WTC11 (cell line): Measurements from ENCODE around the gene CAPN1. TPM values are rescaled to one million over a fixed set of nuclear protein-coding genes. Genes with fewer than 3 reads are reported as not detected.

Experiments used
- ATAC-seq: fragments of 200-7000 bp; cut with Tn5 transposase; 2 replicates; pipeline ENCODE4 v1.10.0; 2021; ENCODE audit warnings: mild to moderate bottlenecking, moderate library complexity
- CTCF ChIA-PET: fragments of 300-600 bp; sonication (Branson Sonifier 250); formaldehyde crosslinking; loops from one replicate; lab custom pipeline; 2021; ENCODE audit warnings: antibody characterized with exemption; lab: Charles Lee
- POLR2A ChIA-PET: fragments of 350-600 bp; sonication (Branson Sonifier 250); formaldehyde crosslinking; loops from one replicate; lab custom pipeline; 2021; ENCODE audit warnings: antibody characterized with exemption; lab: Charles Lee
- DNase-seq: peaks from one replicate; pipeline ENCODE4 v3.0.0; 2021; ENCODE audit warnings: low spot score
- H3K27ac Mint-ChIP-seq: 2 replicates; pipeline ENCODE4 v1.8.0; 2021; ENCODE audit warnings: mixed read lengths
- H3K27me3 Mint-ChIP-seq: 2 replicates; pipeline ENCODE4 v1.8.0; 2021; ENCODE audit warnings: low read depth, mild to moderate bottlenecking, moderate library complexity, mixed read lengths
- H3K36me3 Mint-ChIP-seq: 2 replicates; pipeline ENCODE4 v1.8.0; 2021; ENCODE audit warnings: mixed read lengths
- H3K4me1 Mint-ChIP-seq: 2 replicates; pipeline ENCODE4 v1.8.0; 2022; ENCODE audit warnings: mixed read lengths
- H3K4me3 Mint-ChIP-seq: 2 replicates; pipeline ENCODE4 v1.8.0; 2021; ENCODE audit warnings: mild to moderate bottlenecking, moderate library complexity, mixed read lengths
- H3K9me3 Mint-ChIP-seq: 2 replicates; pipeline ENCODE4 v1.8.0; 2021; ENCODE audit warnings: mixed read lengths
- IRF2 ChIP-seq: sonication (generic); formaldehyde crosslinking; IDR thresholded peaks from 2 replicates; pipeline ENCODE4 v1.8.0; 2022; ENCODE audit warnings: low read depth, missing genetic modification reagents, borderline replicate concordance
- KAT7 ChIP-seq: sonication (generic); formaldehyde crosslinking; IDR thresholded peaks from 2 replicates; pipeline ENCODE4 v1.8.1; 2023; ENCODE audit warnings: missing genetic modification reagents, mild to moderate bottlenecking, borderline replicate concordance
- NR1H2 ChIP-seq: sonication (generic); formaldehyde crosslinking; IDR thresholded peaks from 2 replicates; pipeline ENCODE4 v1.9.0; 2021; ENCODE audit warnings: mild to moderate bottlenecking, moderate library complexity, missing genetic modification reagents
- OVOL2 ChIP-seq: fragments of 250-450 bp; sonication (Bioruptor Pico); IDR thresholded peaks from 2 replicates; pipeline ENCODE4 v1.9.0; 2021; ENCODE audit warnings: mild to moderate bottlenecking, borderline replicate concordance
- SMAD3 ChIP-seq: sonication (generic); formaldehyde crosslinking; IDR thresholded peaks from 2 replicates; pipeline ENCODE4 v1.8.0; 2022; ENCODE audit warnings: missing genetic modification reagents, mild to moderate bottlenecking, borderline replicate concordance
- ZNF396 ChIP-seq: fragments of 250-450 bp; sonication (Bioruptor Pico); IDR thresholded peaks from 2 replicates; pipeline ENCODE4 v1.8.0; 2021; ENCODE audit warnings: mild to moderate bottlenecking, moderate library complexity, borderline replicate concordance
- ZNF423 ChIP-seq: fragments of 250-450 bp; sonication (Bioruptor Pico); IDR thresholded peaks from 2 replicates; pipeline ENCODE4 v2.1.2; 2022; ENCODE audit warnings: mild to moderate bottlenecking, moderate library complexity
- total RNA-seq: library from RNA; stranded (reverse); gene quantifications from 3 replicates; pipeline ENCODE4 v1.2.3, GENCODE V29; 2021
- TF ChIP-seq, protein P1 (sequence below): sonication (generic); formaldehyde crosslinking; IDR thresholded peaks from 2 replicates; pipeline ENCODE4 v1.8.1; 2023; ENCODE audit warnings: mild to moderate bottlenecking, missing genetic modification reagents, moderate library complexity
- TF ChIP-seq, protein P2 (sequence below): sonication (generic); formaldehyde crosslinking; conservative IDR thresholded peaks from 2 replicates; pipeline ENCODE4 v1.8.1; 2023; ENCODE audit warnings: mild to moderate bottlenecking, low read depth, missing genetic modification reagents, moderate library complexity
- TF ChIP-seq, protein P3 (sequence below): fragments of 250-450 bp; sonication (Bioruptor Pico); conservative IDR thresholded peaks from 2 replicates; pipeline ENCODE4 v1.9.0; 2021; ENCODE audit warnings: mild to moderate bottlenecking
- TF ChIP-seq, protein P4 (sequence below): sonication (generic); formaldehyde crosslinking; IDR thresholded peaks from 2 replicates; pipeline ENCODE4 v1.8.1; 2022; ENCODE audit warnings: low read depth, missing genetic modification reagents, borderline replicate concordance
- TF ChIP-seq, protein P5 (sequence below): sonication (generic); formaldehyde crosslinking; IDR thresholded peaks from 2 replicates; pipeline ENCODE4 v1.8.0; 2023; ENCODE audit warnings: missing genetic modification reagents, mild to moderate bottlenecking, borderline replicate concordance
- TF ChIP-seq, protein P6 (sequence below): sonication (generic); formaldehyde crosslinking; IDR thresholded peaks from 2 replicates; pipeline ENCODE4 v1.8.0; 2022; ENCODE audit warnings: missing genetic modification reagents

CAPN1 gene
- total RNA-seq, 1 experiment from 2014 or later: 257 TPM

DNA sequence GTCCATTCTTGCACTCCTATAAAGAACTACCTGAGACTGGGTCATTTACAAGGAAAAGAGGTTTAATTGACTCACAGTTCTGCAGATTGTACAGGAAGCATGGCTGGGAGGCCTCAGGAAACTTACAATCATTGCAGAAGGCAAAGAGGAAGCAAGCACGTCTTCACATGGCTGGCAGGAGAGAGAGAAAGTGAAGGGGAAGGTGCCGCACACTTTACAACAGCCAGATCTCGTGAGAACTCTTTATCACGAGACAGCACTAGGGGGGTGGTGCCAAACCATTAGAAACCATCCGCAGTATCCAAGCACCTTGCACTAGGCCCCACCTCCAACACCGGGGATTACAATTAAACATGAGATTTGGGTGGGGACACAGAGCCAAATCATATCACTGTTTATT lies 60.7 kb downstream of the CAPN1 start:
- peaks cover 20% of the 10 kb centered on the region for H3K4me1 Mint-ChIP-seq
- no peak for ATAC-seq
- CTCF ChIA-PET: interaction anchor here (0.9 to 3.0 kb wide), 4 partner anchors 8 to 61 kb away, joined by 4 to 21 read pairs (median 12); partner anchors contain the start of gene CAPN1
- no peak for DNase-seq
- H3K36me3 Mint-ChIP-seq: peaks cover 17% of the 10 kb centered on the region
- no peak overlapping the region for H3K4me3 Mint-ChIP-seq
- no peaks in the 10 kb centered on the region for H3K27me3 Mint-ChIP-seq
- no peak overlapping the region for H3K27ac Mint-ChIP-seq
- H3K9me3 Mint-ChIP-seq: peaks cover 14% of the 10 kb centered on the region
- TF ChIP-seq ZNF396 (CRISPR knock-in tag): no peak
- TF ChIP-seq SMAD3 (CRISPR knock-in tag): no peak
- no peak for TF ChIP-seq NR1H2 (CRISPR knock-in tag)
- TF ChIP-seq KAT7: no peak
- TF ChIP-seq, protein P1, sequence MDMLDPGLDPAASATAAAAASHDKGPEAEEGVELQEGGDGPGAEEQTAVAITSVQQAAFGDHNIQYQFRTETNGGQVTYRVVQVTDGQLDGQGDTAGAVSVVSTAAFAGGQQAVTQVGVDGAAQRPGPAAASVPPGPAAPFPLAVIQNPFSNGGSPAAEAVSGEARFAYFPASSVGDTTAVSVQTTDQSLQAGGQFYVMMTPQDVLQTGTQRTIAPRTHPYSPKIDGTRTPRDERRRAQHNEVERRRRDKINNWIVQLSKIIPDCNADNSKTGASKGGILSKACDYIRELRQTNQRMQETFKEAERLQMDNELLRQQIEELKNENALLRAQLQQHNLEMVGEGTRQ (CRISPR knock-in tag): no peak
- TF ChIP-seq, protein P2, sequence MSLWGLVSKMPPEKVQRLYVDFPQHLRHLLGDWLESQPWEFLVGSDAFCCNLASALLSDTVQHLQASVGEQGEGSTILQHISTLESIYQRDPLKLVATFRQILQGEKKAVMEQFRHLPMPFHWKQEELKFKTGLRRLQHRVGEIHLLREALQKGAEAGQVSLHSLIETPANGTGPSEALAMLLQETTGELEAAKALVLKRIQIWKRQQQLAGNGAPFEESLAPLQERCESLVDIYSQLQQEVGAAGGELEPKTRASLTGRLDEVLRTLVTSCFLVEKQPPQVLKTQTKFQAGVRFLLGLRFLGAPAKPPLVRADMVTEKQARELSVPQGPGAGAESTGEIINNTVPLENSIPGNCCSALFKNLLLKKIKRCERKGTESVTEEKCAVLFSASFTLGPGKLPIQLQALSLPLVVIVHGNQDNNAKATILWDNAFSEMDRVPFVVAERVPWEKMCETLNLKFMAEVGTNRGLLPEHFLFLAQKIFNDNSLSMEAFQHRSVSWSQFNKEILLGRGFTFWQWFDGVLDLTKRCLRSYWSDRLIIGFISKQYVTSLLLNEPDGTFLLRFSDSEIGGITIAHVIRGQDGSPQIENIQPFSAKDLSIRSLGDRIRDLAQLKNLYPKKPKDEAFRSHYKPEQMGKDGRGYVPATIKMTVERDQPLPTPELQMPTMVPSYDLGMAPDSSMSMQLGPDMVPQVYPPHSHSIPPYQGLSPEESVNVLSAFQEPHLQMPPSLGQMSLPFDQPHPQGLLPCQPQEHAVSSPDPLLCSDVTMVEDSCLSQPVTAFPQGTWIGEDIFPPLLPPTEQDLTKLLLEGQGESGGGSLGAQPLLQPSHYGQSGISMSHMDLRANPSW (CRISPR knock-in tag): no peak
- TF ChIP-seq, protein P3, sequence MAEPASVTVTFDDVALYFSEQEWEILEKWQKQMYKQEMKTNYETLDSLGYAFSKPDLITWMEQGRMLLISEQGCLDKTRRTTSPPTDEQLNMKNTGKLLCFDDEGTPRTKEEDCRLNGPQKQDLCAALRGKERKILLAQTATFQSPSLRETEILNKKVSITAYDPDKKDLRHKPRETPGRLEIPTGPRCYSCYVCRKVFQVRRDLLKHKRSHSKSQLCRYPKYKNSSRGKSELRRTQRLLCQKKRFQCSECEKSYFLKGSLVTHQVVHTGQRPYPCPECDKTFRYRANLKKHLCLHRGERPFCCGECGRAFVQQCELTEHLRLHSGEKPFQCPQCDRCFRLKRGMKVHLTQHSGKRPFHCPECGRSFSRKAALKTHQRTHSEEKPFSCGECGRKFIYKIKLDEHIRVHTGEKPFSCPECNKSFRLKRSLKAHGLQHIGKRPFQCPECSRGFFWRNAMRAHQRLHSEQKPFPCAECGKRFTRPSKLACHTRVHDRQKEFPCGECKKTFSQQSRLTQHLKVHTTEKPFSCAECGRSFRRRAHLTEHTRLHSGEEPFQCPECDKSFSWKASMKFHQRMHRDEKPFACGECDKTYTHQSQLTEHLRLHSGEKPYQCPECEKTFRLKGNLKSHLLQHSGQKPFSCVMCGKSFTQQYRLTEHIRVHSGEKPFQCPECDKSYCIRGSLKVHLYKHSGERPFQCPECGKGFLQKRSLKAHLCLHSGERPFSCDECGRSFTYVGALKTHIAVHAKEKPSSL: no peak
- TF ChIP-seq, protein P4, sequence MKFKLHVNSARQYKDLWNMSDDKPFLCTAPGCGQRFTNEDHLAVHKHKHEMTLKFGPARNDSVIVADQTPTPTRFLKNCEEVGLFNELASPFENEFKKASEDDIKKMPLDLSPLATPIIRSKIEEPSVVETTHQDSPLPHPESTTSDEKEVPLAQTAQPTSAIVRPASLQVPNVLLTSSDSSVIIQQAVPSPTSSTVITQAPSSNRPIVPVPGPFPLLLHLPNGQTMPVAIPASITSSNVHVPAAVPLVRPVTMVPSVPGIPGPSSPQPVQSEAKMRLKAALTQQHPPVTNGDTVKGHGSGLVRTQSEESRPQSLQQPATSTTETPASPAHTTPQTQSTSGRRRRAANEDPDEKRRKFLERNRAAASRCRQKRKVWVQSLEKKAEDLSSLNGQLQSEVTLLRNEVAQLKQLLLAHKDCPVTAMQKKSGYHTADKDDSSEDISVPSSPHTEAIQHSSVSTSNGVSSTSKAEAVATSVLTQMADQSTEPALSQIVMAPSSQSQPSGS: no peak
- TF ChIP-seq OVOL2 (CRISPR knock-in tag): no peak
- TF ChIP-seq IRF2 (CRISPR knock-in tag): no peak
- TF ChIP-seq, protein P5, sequence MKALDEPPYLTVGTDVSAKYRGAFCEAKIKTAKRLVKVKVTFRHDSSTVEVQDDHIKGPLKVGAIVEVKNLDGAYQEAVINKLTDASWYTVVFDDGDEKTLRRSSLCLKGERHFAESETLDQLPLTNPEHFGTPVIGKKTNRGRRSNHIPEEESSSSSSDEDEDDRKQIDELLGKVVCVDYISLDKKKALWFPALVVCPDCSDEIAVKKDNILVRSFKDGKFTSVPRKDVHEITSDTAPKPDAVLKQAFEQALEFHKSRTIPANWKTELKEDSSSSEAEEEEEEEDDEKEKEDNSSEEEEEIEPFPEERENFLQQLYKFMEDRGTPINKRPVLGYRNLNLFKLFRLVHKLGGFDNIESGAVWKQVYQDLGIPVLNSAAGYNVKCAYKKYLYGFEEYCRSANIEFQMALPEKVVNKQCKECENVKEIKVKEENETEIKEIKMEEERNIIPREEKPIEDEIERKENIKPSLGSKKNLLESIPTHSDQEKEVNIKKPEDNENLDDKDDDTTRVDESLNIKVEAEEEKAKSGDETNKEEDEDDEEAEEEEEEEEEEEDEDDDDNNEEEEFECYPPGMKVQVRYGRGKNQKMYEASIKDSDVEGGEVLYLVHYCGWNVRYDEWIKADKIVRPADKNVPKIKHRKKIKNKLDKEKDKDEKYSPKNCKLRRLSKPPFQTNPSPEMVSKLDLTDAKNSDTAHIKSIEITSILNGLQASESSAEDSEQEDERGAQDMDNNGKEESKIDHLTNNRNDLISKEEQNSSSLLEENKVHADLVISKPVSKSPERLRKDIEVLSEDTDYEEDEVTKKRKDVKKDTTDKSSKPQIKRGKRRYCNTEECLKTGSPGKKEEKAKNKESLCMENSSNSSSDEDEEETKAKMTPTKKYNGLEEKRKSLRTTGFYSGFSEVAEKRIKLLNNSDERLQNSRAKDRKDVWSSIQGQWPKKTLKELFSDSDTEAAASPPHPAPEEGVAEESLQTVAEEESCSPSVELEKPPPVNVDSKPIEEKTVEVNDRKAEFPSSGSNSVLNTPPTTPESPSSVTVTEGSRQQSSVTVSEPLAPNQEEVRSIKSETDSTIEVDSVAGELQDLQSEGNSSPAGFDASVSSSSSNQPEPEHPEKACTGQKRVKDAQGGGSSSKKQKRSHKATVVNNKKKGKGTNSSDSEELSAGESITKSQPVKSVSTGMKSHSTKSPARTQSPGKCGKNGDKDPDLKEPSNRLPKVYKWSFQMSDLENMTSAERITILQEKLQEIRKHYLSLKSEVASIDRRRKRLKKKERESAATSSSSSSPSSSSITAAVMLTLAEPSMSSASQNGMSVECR: no peak
- no peak for TF ChIP-seq ZNF423 (CRISPR knock-in tag)
- TF ChIP-seq, protein P6, sequence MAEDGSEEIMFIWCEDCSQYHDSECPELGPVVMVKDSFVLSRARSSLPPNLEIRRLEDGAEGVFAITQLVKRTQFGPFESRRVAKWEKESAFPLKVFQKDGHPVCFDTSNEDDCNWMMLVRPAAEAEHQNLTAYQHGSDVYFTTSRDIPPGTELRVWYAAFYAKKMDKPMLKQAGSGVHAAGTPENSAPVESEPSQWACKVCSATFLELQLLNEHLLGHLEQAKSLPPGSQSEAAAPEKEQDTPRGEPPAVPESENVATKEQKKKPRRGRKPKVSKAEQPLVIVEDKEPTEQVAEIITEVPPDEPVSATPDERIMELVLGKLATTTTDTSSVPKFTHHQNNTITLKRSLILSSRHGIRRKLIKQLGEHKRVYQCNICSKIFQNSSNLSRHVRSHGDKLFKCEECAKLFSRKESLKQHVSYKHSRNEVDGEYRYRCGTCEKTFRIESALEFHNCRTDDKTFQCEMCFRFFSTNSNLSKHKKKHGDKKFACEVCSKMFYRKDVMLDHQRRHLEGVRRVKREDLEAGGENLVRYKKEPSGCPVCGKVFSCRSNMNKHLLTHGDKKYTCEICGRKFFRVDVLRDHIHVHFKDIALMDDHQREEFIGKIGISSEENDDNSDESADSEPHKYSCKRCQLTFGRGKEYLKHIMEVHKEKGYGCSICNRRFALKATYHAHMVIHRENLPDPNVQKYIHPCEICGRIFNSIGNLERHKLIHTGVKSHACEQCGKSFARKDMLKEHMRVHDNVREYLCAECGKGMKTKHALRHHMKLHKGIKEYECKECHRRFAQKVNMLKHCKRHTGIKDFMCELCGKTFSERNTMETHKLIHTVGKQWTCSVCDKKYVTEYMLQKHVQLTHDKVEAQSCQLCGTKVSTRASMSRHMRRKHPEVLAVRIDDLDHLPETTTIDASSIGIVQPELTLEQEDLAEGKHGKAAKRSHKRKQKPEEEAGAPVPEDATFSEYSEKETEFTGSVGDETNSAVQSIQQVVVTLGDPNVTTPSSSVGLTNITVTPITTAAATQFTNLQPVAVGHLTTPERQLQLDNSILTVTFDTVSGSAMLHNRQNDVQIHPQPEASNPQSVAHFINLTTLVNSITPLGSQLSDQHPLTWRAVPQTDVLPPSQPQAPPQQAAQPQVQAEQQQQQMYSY (CRISPR knock-in tag): no peak
- POLR2A ChIA-PET: no interaction called here
